ENCODE measurements around the gene INTS14. TPM values are rescaled to one million over a fixed set of nuclear protein-coding genes. Genes with fewer than 3 reads are reported as not detected.
A peak's percentile ranks its signal among the peaks of the same experiment; 100 is the strongest.

Gene INTS14
- total and polyA plus RNA-seq, 10 donors = 17.2 to 71.3 (median 38.9) TPM

DNA sequence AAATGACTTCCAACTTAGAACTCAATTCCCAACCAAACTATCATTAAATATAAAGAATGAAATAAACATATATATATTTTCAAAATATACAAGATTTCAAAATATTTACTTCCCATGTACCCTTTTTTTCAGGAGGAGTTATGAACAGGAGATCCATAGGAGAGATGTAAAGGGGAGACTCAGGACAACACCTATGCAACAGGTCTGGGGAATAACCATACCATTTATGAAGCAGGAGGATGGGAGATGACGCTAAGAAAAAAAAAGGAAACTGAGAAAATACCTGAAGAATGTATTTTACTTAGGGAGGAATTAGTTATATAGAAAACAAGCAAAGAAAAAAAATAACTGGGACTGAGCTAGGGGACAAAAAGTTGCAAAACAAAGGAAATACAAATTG lies 23.8 kb downstream of the INTS14 start:
- DNase-seq = no peak
- Histone ChIP-seq H3K27ac (no peak overlapping the region), H3K36me3 (peaks cover 0 to 100% (median 65%) of the 10 kb centered on the region in 6 donors), H3K4me1 (peaks cover 13 to 27% (median 22%) of the 10 kb centered on the region in 6 donors), H3K27me3 (replicated peaks in 1 of 7) (no peaks in the 10 kb centered on the region), H3K4me3 (no peak overlapping the region), H3K9me3 (no peaks in the 10 kb centered on the region)
- WGBS, 5 donors = 95 to 100% (median 100%) methylated on average over 1 of the region's 1 CpG
- TF ChIP-seq CTCF (IDR thresholded peaks at IDR 0.05 in 8 of 11, conservative IDR thresholded peaks at IDR 0.05 in 3 of 11) (no peak), POLR2A (IDR thresholded peaks at IDR 0.05) (no peak), POLR2AphosphoS5 (IDR thresholded peaks at IDR 0.05) (no peak)
- intact Hi-C loops (cut with DNase I; ENCODE audit: low total_unique reads) = no loop called here

GRCh38 chr15:65584241-65584640 lies 26.7 kb downstream of the INTS14 start:
- DNase-seq = no peak
- peak overlapping the region; percentile 27 to 81 (median 66) for H3K27ac ChIP-seq
- H3K4me3 ChIP-seq = no peak overlapping the region
- H3K9me3 ChIP-seq = no peaks in the 10 kb centered on the region
- intact Hi-C loops (cut with DNase I; ENCODE audit: low total_unique reads) = no loop called here
- TF ChIP-seq POLR2A (IDR thresholded peaks at IDR 0.05) (no peak), POLR2AphosphoS5 (IDR thresholded peaks at IDR 0.05) (no peak), CTCF (IDR thresholded peaks at IDR 0.05 in 8 of 11, conservative IDR thresholded peaks at IDR 0.05 in 3 of 11) (no peak)
- H3K4me1 ChIP-seq = peaks cover 13 to 28% (median 22%) of the 10 kb centered on the region in 6 donors
- H3K36me3 ChIP-seq = peaks cover 0 to 100% (median 62%) of the 10 kb centered on the region in 6 donors
- H3K27me3 ChIP-seq (replicated peaks in 1 of 7) = no peaks in the 10 kb centered on the region

DNA sequence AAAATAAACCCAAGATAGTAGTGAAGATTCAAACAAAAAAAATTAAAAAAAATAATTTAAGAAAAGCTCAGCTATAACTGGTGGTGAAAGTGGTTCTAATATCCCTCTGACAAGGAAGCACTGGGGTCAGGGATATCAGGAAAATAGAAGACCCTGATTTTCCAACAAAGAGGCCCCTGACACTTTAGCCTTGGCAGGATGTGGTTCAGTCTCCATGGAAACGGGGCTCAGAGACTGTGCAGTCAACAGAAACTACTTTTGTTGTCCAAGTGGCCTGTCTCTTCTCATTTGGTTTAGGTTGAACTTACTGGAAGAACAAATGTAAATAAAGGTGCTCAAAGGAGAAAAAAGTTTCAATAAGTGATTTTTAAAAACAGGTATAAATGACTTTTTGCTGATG lies 27.2 kb downstream of the INTS14 start:
- Histone ChIP-seq H3K36me3 (peaks cover 0 to 100% (median 62%) of the 10 kb centered on the region in 6 donors), H3K4me1 (peaks cover 13 to 34% (median 22%) of the 10 kb centered on the region in 6 donors), H3K27me3 (replicated peaks in 1 of 7) (no peaks in the 10 kb centered on the region), H3K4me3 (no peak overlapping the region), H3K9me3 (no peaks in the 10 kb centered on the region), H3K27ac (peak overlapping the region; percentile 27 to 81 (median 66))
- intact Hi-C loops (cut with DNase I; ENCODE audit: low total_unique reads) = no loop called here
- 0 to 7% (median 3%) methylated on average over 1 of the region's 1 CpG for WGBS, 5 donors
- TF ChIP-seq POLR2AphosphoS5 (IDR thresholded peaks at IDR 0.05) (no peak), POLR2A (IDR thresholded peaks at IDR 0.05) (no peak), CTCF (IDR thresholded peaks at IDR 0.05 in 8 of 11, conservative IDR thresholded peaks at IDR 0.05 in 3 of 11) (no peak)
- no peak for DNase-seq

DNA sequence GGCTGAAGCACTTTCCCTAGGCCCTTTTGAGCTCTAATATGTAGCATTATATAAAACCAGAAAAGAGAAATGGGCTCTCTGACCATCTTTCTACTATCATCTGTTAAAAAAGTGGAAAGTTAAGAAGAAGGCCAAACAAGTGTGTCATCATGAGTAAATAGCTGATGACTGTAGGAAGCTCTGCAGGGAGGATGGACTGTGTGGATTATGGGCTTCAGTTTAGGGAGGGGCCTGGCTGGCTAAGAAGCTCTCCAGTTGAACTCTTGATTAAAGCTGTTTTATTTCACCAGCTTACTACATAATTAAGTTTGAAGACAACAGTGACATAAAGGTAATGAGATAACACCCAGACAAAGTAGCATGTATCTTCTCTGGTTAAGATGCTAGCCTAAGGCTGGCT lies 30.6 kb downstream of the INTS14 start:
- Histone ChIP-seq H3K9me3 (no peaks in the 10 kb centered on the region), H3K4me3 (no peak overlapping the region), H3K4me1 (peaks cover 13 to 44% (median 27%) of the 10 kb centered on the region in 6 donors), H3K27ac (peak overlapping the region in 1 of 8 donors; percentile 53), H3K36me3 (peaks cover 0 to 100% (median 56%) of the 10 kb centered on the region in 6 donors), H3K27me3 (replicated peaks in 1 of 7) (no peaks in the 10 kb centered on the region)
- TF ChIP-seq POLR2A (IDR thresholded peaks at IDR 0.05) (no peak), POLR2AphosphoS5 (IDR thresholded peaks at IDR 0.05) (no peak), CTCF (IDR thresholded peaks at IDR 0.05 in 8 of 11, conservative IDR thresholded peaks at IDR 0.05 in 3 of 11) (no peak)
- DNase-seq = no peak
- intact Hi-C loops (cut with DNase I; ENCODE audit: low total_unique reads) = no loop called here

All from spleen (tissue), 11 donors.